Activated naive CD4-positive, alpha-beta T cell treated with anti-CD3 and anti-CD28 coated beads, Interleukin-2, amount 50 U/mL, for 72 hours (primary cell): ENCODE results near the gene INO80E. TPM values are rescaled to one million over a fixed set of nuclear protein-coding genes. Genes with fewer than 3 reads are reported as not detected.
"Not testable (repeated sequence)": the region's sequence is repeated elsewhere in the genome, so short reads cannot be mapped to it uniquely, and the experiment has no call there.

Experiments used
- ATAC-seq, 2 donors: fragments of 150-1000 bp; cut with Tn5 transposase; 2 replicates each; pipeline ENCODE4 v1.10.0; 2021; ENCODE audit warnings: mild to moderate bottlenecking in 2 of 2, moderate library complexity in 2 of 2
- DNase-seq, 2 donors: peaks; one replicate each; pipeline ENCODE4 v3.0.0; 2021 to 2022; ENCODE audit warnings: low spot score in 2 of 2
- H3K27ac Mint-ChIP-seq, 2 donors: one replicate each; pipeline ENCODE4 v1.8.0; 2022; ENCODE audit warnings: mild to moderate bottlenecking in 2 of 2, mixed read lengths in 2 of 2
- H3K36me3 Mint-ChIP-seq, 2 donors: one replicate each; pipeline ENCODE4 v1.8.0; 2022; ENCODE audit warnings: mixed read lengths in 2 of 2
- H3K9me3 Mint-ChIP-seq, 2 donors: one replicate each; pipeline ENCODE4 v1.8.0; 2022; ENCODE audit warnings: mixed read lengths in 2 of 2
- total RNA-seq, 2 donors: library from RNA; stranded (reverse); gene quantifications; one replicate each; pipeline ENCODE4 v1.2.3, GENCODE V29; 2022

Gene INO80E
- total RNA-seq, 2 donors from 2014 or later: 85.3 to 90.7 TPM

DNA sequence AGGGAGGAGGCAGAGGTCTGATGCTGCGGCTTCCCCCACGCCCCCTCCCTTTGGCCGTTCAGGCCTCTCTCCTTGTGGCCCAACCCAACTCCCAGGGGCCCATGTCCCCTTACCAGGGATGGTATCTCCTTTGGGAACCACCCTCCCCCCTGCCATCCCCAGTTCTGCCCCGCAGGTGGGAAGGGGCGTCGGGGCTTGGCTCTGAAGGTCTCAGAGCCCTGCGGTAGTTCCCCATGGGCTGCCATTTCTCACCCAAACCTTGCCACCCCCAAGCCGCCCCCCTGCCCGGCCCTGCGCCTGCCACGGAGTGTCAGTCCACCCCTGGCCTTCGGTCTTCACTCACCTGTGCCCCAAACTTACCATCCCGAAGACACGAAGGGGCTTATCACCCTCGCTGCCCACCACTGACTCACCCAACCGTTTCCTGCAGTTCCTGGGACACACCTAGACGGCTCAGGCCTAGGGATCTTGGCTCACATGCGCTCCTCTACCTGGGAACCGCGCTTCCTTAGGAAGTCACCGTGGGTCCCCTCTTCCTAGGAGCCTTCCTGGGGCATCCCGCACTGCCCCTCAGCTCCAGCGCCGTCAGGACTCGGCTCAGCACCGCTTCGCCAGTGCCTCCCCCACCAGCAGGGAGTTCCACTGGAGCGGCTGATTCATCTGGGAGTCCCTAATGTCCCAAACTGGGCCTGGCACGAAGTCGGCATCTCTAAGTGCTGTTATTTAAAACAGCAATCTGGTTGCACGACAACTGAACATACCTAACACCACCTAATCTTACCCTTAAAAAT, 15.9 kb downstream of the INO80E start:
- DNase-seq (no peak), ATAC-seq (no peak)
- no peaks in the 10 kb centered on the region for H3K36me3 Mint-ChIP-seq
- no peaks in the 10 kb centered on the region for H3K9me3 Mint-ChIP-seq
- H3K27ac Mint-ChIP-seq: peak overlapping the region in 1 of 2 donors; percentile 17

DNA sequence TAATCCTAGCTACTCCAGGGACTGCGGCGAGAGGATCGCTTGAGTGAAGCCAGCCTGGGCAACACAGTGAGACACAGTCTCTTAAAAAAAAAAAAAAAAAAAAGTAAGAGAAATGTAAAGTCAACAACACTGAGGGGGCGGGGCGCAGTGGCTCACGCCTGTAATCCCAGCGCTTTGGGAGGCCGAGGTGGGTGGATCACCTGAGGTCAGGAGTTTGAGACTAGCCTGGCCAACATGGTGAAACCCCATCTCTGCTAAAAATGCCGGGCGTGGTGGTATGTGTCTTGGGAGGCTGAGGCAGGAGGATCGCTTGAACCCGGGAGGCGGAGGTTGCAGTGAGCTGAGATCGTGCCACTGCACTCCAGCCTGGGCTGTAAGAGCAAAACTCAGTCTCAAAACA, 16.6 kb downstream of the INO80E start:
- DNase-seq, H3K27ac Mint-ChIP-seq, ATAC-seq, H3K36me3 Mint-ChIP-seq, H3K9me3 Mint-ChIP-seq: not testable (repeated sequence)

DNA sequence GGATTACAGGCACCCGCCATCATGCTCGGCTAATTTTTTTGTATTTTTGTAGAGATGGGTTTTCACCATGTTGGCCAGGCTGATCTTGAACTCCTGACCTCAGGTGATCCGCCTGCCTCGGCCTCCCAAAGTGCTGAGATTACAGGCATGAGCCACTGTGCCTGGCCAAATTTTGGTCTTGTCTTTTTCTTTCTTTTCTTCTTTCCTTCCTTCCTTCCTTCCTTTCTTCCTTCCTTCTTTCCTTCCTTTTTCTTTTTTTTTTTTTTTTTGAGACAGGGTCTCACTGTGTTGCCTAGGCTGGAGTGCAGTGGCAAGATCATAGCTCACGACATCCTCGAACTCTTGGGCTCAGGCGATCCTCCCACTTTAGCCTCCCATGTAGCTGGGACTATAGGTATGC, 19.4 kb downstream of the INO80E start:
- ATAC-seq, DNase-seq, H3K27ac Mint-ChIP-seq, H3K9me3 Mint-ChIP-seq, H3K36me3 Mint-ChIP-seq: not testable (repeated sequence)

DNA sequence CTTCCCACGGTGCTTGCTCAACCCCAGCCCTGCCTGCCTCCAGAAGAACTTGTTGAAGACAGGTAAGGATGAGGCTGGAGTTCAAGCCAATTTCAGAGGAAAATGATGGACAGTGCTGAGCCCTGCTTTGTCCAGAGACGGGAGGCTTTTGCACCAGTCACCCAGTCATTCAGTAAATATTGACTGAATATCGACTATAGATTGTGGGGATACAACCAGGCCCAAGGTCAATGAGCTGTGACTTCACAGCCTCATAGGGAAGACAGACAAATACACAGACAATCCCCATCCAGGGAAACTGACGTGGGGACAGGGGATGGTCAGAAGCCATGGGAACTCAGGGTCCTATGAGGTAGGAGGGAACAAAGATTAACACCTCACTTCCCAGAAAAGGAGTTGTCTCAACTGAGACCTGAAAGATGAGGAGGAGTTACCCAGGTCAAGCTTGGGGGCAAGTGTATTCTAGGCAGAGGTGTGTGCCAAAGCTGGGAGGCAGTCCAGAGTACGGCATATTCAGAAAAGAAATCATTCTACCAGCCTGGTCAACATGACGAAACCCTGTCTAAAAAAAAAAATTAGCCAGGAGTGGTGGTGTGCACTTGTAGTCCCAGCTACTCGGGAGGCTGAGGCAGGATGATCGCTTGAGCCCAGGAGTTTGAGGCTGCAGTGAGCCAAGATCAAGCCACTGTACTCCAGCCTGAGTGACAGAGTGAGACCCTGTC, 20.7 kb downstream of the INO80E start:
- no peak for DNase-seq
- H3K9me3 Mint-ChIP-seq: no peaks in the 10 kb centered on the region
- H3K36me3 Mint-ChIP-seq: no peaks in the 10 kb centered on the region
- no peak for ATAC-seq
- no peak overlapping the region for H3K27ac Mint-ChIP-seq

DNA sequence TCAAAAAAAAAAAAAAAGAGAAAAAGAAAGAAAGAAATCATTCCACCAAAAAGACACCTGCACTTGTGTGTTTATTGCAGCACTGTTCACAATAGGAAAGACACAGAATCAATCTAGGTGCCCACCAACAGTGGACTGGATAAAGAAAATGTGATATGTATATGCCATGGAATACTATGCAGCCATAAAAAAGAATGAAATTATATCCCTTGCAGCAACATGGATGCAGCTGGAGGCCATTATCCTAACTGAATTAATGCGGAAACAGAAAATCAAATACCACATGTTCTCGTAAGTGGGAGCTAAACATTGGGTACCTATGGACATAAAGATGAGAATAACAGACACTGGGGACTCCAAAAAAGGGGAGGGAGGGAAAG, 21.2 kb downstream of the INO80E start:
- no peak overlapping the region for H3K27ac Mint-ChIP-seq
- H3K9me3 Mint-ChIP-seq: no peaks in the 10 kb centered on the region
- ATAC-seq: no peak
- DNase-seq: no peak
- no peaks in the 10 kb centered on the region for H3K36me3 Mint-ChIP-seq

DNA sequence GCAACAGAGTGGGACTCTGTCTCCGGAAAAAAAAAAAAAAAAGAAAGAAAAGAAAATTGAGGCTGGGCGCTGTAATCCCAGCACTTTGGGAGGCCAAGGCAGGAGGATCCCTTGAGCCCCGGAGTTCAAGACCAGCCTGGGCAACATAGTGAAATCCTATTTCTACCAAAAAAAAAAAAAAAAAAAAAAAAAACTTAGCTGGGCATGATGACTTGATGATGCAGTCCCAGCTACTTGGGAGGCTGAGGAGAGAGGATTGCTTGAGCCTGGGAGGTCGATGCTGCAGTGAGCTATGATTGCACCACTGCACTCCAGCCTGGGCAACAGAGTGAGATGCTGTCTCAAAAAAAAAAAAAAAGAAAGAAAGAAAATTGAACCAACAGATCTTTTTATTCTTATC, 21.9 kb downstream of the INO80E start:
- H3K9me3 Mint-ChIP-seq, DNase-seq, H3K36me3 Mint-ChIP-seq, ATAC-seq, H3K27ac Mint-ChIP-seq: not testable (repeated sequence)

DNA sequence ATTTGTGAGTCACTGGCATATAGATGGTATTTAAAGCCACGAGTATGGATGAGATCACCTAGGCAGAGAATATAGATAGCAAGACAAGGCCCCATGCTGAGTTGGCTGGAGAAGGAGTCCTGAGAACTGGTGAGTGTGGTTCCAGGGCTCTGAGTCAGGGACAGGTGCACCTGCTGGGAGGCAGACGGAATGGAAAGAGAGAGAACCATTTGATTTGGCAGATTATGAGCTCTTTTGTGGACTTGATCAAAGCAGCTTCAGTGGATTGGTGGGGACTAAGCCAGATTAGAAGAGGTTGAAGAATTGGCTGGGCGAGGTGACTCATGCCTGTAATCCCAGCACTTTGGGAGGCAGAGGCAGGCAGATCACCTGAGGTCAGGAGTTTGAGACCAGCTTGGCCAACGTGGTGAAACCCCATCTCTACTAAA, 22.7 kb downstream of the INO80E start:
- no peaks in the 10 kb centered on the region for H3K9me3 Mint-ChIP-seq
- H3K36me3 Mint-ChIP-seq: no peaks in the 10 kb centered on the region
- H3K27ac Mint-ChIP-seq: no peak overlapping the region
- DNase-seq (no peak), ATAC-seq (peak; percentile 34 to 35)

DNA sequence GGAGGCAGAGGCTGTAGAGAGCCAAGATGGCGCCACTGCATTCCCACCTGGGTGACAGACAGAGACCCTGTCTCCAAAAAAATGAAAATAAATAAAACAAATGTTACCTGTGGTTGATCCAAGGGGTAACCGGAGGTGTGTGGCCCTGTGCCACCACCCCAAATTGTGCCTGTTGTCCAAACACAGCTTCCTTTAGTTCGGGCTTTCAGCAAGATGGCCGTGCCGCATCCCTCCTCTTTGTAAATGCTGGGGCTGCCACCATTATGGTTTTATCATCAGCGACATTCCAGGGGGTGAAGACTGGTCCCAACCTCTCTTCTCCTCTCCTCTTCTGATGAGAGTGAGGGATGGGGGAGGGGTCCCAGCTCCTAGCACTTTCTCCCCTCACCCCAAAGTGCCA, 26.8 kb downstream of the INO80E start, which contains the start of gene C16orf92:
Gene C16orf92 (plus strand): TSS at position 312 of the 400 bp plus-strand sequence. CDS start 143 bp downstream, outside the sequence.
- Mint-ChIP-seq H3K27ac (peak within 1 kb of the TSS; percentile 29 to 80), H3K9me3 (no peaks in the 10 kb centered on the region), H3K36me3 (no peaks in the 10 kb centered on the region)
- ATAC-seq: no peak
- no peak for DNase-seq

DNA sequence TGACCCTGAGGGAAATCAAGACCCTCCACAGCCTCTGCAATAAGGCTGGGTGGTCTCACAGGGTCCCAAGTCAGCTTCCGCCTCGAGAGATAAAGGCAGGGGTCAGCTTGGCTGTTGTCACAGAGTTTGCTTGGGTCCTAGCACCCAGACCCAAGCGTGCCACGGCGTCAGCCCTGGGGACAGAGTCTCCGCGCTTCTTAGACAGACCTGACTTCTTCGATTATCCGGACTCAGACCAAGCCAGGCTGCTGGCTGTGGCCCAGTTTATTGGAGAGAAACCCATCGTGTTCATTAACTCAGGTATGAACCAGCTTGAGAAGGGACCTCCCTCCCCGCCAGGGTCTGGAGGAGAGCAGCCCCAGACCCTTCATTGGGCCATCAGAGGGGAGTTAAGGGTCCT, 27.5 kb downstream of the INO80E start:
- Mint-ChIP-seq H3K9me3 (no peaks in the 10 kb centered on the region), H3K36me3 (no peaks in the 10 kb centered on the region), H3K27ac (no peak overlapping the region)
- ATAC-seq: no peak
- DNase-seq: no peak

DNA sequence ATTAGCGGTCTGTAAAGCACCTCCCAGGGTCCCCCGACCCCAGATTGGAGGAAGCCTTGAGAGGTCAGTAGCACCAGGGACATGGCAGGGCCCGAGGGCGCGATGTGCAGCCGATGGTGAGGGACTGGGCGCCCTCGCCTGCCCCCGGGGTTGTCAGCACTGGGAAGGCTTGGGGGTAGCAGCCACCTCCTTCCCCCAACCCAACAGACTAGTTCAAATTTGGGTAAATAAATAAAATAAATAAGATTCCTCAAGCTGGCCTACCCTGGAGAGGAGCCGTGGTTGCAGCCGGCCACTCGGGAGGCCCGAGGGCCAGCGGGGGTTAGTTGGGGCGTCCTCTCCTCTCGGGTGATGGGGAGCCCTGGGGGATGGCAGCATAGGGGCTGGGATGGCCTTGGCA, 28.4 kb downstream of the INO80E start:
- ATAC-seq: no peak
- Mint-ChIP-seq H3K9me3 (no peaks in the 10 kb centered on the region), H3K36me3 (no peaks in the 10 kb centered on the region), H3K27ac (peak overlapping the region in 1 of 2 donors; percentile 80)
- no peak for DNase-seq

DNA sequence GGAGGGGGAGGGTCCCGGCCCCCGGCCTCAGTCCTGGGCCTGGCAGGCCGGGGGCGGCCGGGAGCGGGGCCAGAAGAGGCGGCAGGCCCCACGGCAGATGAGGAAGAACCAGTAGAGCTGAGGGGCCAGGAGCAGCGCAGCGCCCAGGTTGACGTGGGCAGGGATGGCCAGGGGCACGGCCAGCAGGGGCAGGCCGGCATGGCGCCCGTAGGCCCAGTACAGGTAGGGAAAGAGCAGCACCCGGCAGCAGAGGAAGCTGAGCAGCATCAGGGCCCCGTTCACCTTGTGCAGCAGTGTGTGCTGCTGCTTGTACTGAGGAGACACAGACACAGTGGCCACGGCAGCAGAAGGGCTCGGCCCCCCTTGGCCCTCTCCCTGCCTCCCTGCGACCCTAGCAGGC, 29.1 kb downstream of the INO80E start:
- Mint-ChIP-seq H3K36me3 (no peaks in the 10 kb centered on the region), H3K9me3 (no peaks in the 10 kb centered on the region), H3K27ac (no peak overlapping the region)
- ATAC-seq: no peak
- no peak for DNase-seq

DNA sequence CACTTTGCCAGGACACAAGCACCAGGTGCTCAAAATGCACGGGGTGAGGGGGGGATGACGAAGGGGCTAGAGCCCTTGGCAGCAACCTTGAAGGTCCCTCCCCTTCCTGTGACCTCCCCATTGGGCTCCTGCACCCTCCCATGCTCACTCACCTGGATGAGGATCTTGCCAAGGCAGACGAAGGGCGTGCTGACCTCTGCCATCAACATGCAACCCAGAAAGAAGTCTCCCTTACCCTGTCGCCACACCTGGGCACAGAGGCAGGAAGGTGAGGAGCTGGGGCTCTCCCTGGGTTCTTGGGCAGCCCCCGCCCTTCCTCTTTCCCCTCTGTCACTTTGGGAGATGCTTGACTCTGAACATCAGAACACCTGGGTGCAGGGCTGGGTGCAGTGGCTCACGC, 29.5 kb downstream of the INO80E start:
- H3K36me3 Mint-ChIP-seq: no peaks in the 10 kb centered on the region
- H3K27ac Mint-ChIP-seq: no peak overlapping the region
- DNase-seq (no peak), ATAC-seq (no peak)
- H3K9me3 Mint-ChIP-seq: no peaks in the 10 kb centered on the region

DNA sequence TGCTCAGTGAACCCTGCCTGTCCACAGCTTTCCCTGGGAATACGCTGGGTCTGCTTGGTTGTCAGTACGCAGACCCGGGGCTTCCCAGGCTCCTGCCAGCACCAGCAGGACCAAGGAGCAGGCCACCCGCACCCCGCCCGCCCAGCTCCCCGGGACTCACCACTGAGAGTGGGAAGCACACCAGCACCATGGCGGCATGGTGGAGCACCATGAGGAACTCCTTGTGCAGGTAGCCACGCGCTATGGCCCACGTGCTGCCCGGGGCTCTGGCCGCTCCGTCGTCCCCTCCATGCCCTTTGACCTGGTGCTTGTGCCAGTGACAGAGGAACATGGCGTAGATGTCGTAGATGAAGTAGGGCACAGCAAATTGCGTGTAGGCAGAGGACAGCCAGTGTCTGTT, 30.4 kb downstream of the INO80E start:
- H3K27ac Mint-ChIP-seq: no peak overlapping the region
- DNase-seq (no peak), ATAC-seq (no peak)
- H3K9me3 Mint-ChIP-seq: no peaks in the 10 kb centered on the region
- H3K36me3 Mint-ChIP-seq: no peaks in the 10 kb centered on the region

DNA sequence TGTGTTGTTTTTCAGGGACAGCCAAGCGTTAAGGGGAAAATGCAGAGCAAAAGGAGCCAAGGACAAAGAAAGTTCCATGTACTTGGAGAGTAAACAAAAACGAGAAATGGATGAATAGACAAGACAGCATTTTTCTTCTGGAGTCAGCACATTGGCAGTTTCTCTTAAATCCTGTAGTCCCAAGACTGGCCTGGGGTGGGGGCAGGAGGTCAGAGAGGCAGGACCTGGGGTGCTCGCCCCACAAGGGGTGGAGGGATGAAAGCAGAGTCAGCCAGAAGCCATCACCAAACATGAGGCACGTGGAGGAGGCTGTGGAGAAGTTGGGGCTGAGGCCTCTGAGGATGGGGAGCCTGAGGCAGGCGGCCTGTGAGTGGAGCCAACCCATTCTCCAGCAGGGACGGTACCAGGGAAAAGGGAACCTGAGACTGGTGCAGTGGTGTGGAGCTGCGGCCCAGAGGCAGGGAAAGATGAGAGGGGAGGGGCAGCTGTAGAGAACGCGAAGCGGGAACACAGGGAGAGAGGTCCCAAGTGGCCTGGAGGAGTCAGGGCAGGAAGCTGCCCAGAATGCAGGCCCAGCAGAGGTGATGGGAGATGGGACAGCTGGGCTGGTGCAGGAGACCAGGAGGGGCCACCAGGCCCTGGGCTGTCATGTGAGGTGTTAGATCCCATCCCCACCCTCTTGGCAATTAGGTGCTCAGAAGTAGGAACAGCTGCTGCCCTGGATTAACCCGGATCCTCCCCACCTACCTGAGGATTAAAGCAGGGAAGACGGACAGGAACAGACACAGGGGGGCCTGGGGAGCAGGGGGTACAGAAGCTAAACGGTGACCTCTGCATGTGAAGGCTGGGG, 31.8 kb downstream of the INO80E start:
- DNase-seq (no peak), ATAC-seq (no peak)
- Mint-ChIP-seq H3K36me3 (no peaks in the 10 kb centered on the region), H3K27ac (no peak overlapping the region), H3K9me3 (no peaks in the 10 kb centered on the region)

DNA sequence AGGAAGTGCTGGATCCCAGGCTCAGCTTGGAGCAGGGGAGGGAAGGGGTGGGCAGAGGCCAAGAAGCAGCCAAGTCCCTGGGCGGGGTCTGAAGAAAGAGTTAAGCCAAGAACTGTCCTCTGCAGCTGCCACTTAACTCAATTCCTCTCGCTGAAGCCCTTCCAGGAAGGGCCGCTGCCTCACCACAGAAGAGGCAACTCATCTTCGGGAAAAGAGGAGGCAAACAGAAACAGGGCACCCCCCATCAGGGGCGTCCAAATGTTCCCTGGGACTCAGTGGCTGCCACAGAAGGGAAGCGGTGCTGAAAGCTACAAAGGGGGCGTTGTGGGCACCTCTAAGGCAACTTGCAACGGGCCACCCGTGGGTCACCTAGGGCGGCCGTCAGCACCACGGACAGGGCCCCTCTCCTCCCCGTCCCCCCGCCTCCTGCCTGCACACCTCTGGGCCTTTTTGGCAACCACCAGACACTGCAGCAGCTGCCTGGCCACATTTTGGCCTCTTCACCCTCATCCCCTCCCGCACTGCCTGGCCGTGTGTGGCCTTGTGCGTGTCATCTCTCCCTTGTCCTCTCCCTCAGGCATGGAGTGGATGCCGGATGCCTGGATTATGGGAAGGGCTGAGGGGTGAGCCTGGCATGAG, 32.5 kb downstream of the INO80E start:
- ATAC-seq: no peak
- Mint-ChIP-seq H3K36me3 (no peaks in the 10 kb centered on the region), H3K27ac (no peak overlapping the region), H3K9me3 (no peaks in the 10 kb centered on the region)
- DNase-seq: no peak

DNA sequence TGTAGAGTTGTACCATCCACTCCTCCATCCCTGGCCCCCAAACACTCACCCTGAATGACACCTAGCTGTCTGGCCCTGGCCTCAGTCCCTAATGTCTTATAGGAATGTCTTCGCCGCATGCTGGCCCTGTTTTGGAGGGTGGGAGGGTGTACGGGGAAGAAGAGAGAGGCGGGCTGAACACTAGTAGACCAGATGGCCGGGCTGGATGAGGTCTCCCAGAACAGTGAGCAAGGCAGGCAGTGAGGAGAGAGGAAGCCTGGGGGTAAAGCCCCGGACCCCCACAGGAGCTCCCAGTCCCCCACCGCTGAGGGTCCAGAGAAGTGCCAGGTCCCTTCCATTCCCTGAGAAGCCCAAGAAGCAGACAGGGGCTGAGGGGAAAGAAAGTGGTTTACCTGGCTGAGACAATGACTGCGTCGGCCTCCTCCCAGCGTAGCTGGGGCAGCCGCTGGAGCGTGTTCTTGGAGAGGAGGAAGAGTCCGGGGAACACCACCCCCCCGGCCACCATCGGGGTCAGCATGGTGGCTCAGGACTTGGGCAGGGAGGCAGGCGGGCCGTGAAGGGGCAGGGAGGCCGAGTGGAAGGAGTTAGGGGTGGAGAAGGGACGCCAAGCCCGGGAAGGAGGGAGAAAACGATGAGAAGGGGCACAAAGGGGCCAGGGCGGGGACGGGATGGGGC, 34.1 kb downstream of the INO80E start:
- Mint-ChIP-seq H3K27ac (no peak overlapping the region), H3K36me3 (no peaks in the 10 kb centered on the region), H3K9me3 (no peaks in the 10 kb centered on the region)
- DNase-seq (no peak), ATAC-seq (no peak)
